ENCODE data around the gene DGKD.

DGKD gene

GRCh38 chr2:233453916-233454315 is 99.6 kb downstream of the DGKD start:
- in situ Hi-C loops (cut with MboI; ENCODE audit: low sequenced_read_pairs), result no loop called here

GRCh38 chr2:233455006-233455405 is 100.7 kb downstream of the DGKD start:
- in situ Hi-C loops (cut with MboI; ENCODE audit: low sequenced_read_pairs), result no loop called here

GRCh38 chr2:233455491-233455890 is 101.2 kb downstream of the DGKD start:
- in situ Hi-C loops (cut with MboI; ENCODE audit: low sequenced_read_pairs), result no loop called here

GRCh38 chr2:233456111-233456510 is 101.8 kb downstream of the DGKD start:
- in situ Hi-C loops (cut with MboI; ENCODE audit: low sequenced_read_pairs), result no loop called here

GRCh38 chr2:233456934-233457333 is 102.6 kb downstream of the DGKD start:
- in situ Hi-C loops (cut with MboI; ENCODE audit: low sequenced_read_pairs), result no loop called here

GRCh38 chr2:233457356-233457755 is 103.1 kb downstream of the DGKD start:
- in situ Hi-C loops (cut with MboI; ENCODE audit: low sequenced_read_pairs), result no loop called here

GRCh38 chr2:233458031-233458610 is 103.8 kb downstream of the DGKD start:
- in situ Hi-C loops (cut with MboI; ENCODE audit: low sequenced_read_pairs), result no loop called here

GRCh38 chr2:233458826-233459225 is 104.5 kb downstream of the DGKD start:
- in situ Hi-C loops (cut with MboI; ENCODE audit: low sequenced_read_pairs), result no loop called here

GRCh38 chr2:233459426-233459825 is 105.1 kb downstream of the DGKD start:
- in situ Hi-C loops (cut with MboI; ENCODE audit: low sequenced_read_pairs), result no loop called here

GRCh38 chr2:233460726-233461441 is 106.6 kb downstream of the DGKD start:
- in situ Hi-C loops (cut with MboI; ENCODE audit: low sequenced_read_pairs), result no loop called here

GRCh38 chr2:233461481-233461891 is 107.2 kb downstream of the DGKD start:
- in situ Hi-C loops (cut with MboI; ENCODE audit: low sequenced_read_pairs), result no loop called here

- in situ Hi-C loops (cut with MboI; ENCODE audit: low sequenced_read_pairs), result no loop called here
These were observed 108.0 kb downstream of the DGKD start for GRCh38 chr2:233462202-233462785.

GRCh38 chr2:233462826-233463470 is 108.7 kb downstream of the DGKD start:
- in situ Hi-C loops (cut with MboI; ENCODE audit: low sequenced_read_pairs), result no loop called here

GRCh38 chr2:233463586-233463985 is 109.3 kb downstream of the DGKD start:
- in situ Hi-C loops (cut with MboI; ENCODE audit: low sequenced_read_pairs), result no loop called here

GRCh38 chr2:233464056-233464455 is 109.8 kb downstream of the DGKD start:
- in situ Hi-C loops (cut with MboI; ENCODE audit: low sequenced_read_pairs), result no loop called here

GRCh38 chr2:233464531-233465240 is 110.4 kb downstream of the DGKD start:
- in situ Hi-C loops (cut with MboI; ENCODE audit: low sequenced_read_pairs), result no loop called here

- in situ Hi-C loops (cut with MboI; ENCODE audit: low sequenced_read_pairs), result no loop called here
These were observed 112.8 kb downstream of the DGKD start for GRCh38 chr2:233466991-233467603.

- in situ Hi-C loops (cut with MboI; ENCODE audit: low sequenced_read_pairs), result no loop called here
These were observed 113.9 kb downstream of the DGKD start for GRCh38 chr2:233468047-233468740.

GRCh38 chr2:233468741-233469110 is 114.4 kb downstream of the DGKD start:
- in situ Hi-C loops (cut with MboI; ENCODE audit: low sequenced_read_pairs), result no loop called here
